Measurements from ENCODE around the gene CRABP1. TPM values are rescaled to one million over a fixed set of nuclear protein-coding genes. Genes with fewer than 3 reads are reported as not detected.

CRABP1 gene
- total and polyA plus RNA-seq, 4 donors, result not detected

DNA sequence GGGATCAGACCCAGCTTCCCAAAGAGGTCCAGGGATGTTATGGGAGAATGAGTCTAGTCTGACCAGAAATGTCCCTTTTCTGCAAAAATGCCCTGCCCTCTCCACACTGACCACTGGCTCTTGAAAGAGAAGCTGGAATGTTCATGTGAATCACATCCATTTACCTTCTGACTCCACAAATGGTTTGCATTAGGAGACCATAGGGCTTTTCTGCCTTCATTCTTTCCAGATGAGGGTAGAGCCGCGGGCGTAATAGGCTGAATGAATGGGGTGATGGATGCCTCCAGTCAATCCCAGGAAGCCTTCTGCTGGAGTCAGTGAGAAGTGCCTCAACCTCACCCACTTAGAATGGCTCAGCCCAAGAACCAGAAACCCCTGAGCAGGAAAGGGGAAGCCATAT lies 50.7 kb downstream of the CRABP1 start:
- DNase-seq (ENCODE audit: low spot score), result no peak
- WGBS, result 91% methylated on average over 3 of the region's 3 CpGs
- no peak overlapping the region for H3K9ac ChIP-seq (ENCODE audit: low read depth in 1 of 2, low read length in 2 of 2)
- H3K36me3 ChIP-seq (ENCODE audit: control insufficient read depth in 4 of 4, insufficient read depth in 3 of 4, low read depth in 1 of 4, low read length in 3 of 4), result no peaks in the 10 kb centered on the region
- H3K4me3 ChIP-seq (ENCODE audit: low read depth in 1 of 3, low read length in 3 of 3), result no peak overlapping the region
- no peaks in the 10 kb centered on the region for H3K9me3 ChIP-seq (ENCODE audit: control insufficient read depth in 4 of 4, low read length in 3 of 4)
- no peak overlapping the region for H3K27ac ChIP-seq (ENCODE audit: low read depth in 1 of 2, low read length in 2 of 2)
- H3K27me3 ChIP-seq (ENCODE audit: control insufficient read depth in 4 of 4, insufficient read depth in 4 of 4, low read length in 3 of 4), result no peaks in the 10 kb centered on the region
- no peaks in the 10 kb centered on the region for H3K4me1 ChIP-seq (ENCODE audit: control insufficient read depth in 4 of 4, insufficient read depth in 4 of 4, low read length in 3 of 4)
- TF ChIP-seq FOXA2 (IDR thresholded peaks at IDR 0.05), result no peak
- TF ChIP-seq YY1 (IDR thresholded peaks at IDR 0.05), result no peak
- TF ChIP-seq, protein P1, sequence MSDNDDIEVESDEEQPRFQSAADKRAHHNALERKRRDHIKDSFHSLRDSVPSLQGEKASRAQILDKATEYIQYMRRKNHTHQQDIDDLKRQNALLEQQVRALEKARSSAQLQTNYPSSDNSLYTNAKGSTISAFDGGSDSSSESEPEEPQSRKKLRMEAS (IDR thresholded peaks at IDR 0.05), result no peak
- TF ChIP-seq RXRA (IDR thresholded peaks at IDR 0.05), result no peak
- no peak for TF ChIP-seq NR2F2 (IDR thresholded peaks at IDR 0.05)
- TF ChIP-seq SP1 (IDR thresholded peaks at IDR 0.05), result no peak
- TF ChIP-seq JUND (IDR thresholded peaks at IDR 0.05), result no peak
- no peak for TF ChIP-seq RAD21 (IDR thresholded peaks at IDR 0.05)
- TF ChIP-seq, protein P2, sequence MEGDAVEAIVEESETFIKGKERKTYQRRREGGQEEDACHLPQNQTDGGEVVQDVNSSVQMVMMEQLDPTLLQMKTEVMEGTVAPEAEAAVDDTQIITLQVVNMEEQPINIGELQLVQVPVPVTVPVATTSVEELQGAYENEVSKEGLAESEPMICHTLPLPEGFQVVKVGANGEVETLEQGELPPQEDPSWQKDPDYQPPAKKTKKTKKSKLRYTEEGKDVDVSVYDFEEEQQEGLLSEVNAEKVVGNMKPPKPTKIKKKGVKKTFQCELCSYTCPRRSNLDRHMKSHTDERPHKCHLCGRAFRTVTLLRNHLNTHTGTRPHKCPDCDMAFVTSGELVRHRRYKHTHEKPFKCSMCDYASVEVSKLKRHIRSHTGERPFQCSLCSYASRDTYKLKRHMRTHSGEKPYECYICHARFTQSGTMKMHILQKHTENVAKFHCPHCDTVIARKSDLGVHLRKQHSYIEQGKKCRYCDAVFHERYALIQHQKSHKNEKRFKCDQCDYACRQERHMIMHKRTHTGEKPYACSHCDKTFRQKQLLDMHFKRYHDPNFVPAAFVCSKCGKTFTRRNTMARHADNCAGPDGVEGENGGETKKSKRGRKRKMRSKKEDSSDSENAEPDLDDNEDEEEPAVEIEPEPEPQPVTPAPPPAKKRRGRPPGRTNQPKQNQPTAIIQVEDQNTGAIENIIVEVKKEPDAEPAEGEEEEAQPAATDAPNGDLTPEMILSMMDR (IDR thresholded peaks at IDR 0.05; ENCODE audit: low read depth, low read length, missing input control), result no peak
- no peak for TF ChIP-seq EGR1 (IDR thresholded peaks at IDR 0.05; ENCODE audit: low read depth in 2 of 2)
- TF ChIP-seq, protein P3, sequence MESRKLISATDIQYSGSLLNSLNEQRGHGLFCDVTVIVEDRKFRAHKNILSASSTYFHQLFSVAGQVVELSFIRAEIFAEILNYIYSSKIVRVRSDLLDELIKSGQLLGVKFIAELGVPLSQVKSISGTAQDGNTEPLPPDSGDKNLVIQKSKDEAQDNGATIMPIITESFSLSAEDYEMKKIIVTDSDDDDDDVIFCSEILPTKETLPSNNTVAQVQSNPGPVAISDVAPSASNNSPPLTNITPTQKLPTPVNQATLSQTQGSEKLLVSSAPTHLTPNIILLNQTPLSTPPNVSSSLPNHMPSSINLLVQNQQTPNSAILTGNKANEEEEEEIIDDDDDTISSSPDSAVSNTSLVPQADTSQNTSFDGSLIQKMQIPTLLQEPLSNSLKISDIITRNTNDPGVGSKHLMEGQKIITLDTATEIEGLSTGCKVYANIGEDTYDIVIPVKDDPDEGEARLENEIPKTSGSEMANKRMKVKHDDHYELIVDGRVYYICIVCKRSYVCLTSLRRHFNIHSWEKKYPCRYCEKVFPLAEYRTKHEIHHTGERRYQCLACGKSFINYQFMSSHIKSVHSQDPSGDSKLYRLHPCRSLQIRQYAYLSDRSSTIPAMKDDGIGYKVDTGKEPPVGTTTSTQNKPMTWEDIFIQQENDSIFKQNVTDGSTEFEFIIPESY (IDR thresholded peaks at IDR 0.05), result no peak
- no peak for TF ChIP-seq FOXA1 (IDR thresholded peaks at IDR 0.05)

DNA sequence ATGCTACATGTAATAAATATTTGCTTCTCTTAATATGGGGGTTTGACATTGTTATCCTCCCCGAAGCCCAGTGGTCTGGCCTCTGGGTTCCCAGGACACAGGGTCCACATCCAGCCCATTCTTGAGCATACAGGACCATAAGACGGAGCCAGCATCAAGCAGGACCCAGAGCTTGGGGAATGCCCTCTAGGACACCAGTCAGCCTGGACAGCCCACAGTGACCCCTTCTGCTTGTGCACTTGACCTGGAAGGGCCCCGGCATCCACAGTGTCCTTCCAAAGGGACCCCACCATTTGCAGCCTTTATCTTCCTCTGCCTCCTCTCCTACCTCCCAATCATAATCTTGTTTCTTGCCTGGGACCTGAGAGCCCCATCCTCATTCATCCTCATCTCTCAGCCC lies 51.6 kb downstream of the CRABP1 start:
- H3K36me3 ChIP-seq (ENCODE audit: control insufficient read depth in 4 of 4, insufficient read depth in 3 of 4, low read depth in 1 of 4, low read length in 3 of 4), result no peaks in the 10 kb centered on the region
- H3K4me3 ChIP-seq (ENCODE audit: low read depth in 1 of 3, low read length in 3 of 3), result no peak overlapping the region
- no peaks in the 10 kb centered on the region for H3K27me3 ChIP-seq (ENCODE audit: control insufficient read depth in 4 of 4, insufficient read depth in 4 of 4, low read length in 3 of 4)
- no peaks in the 10 kb centered on the region for H3K9me3 ChIP-seq (ENCODE audit: control insufficient read depth in 4 of 4, low read length in 3 of 4)
- H3K9ac ChIP-seq (ENCODE audit: low read depth in 1 of 2, low read length in 2 of 2), result no peak overlapping the region
- WGBS, result 95% methylated on average over 3 of the region's 3 CpGs
- no peak overlapping the region for H3K27ac ChIP-seq (ENCODE audit: low read depth in 1 of 2, low read length in 2 of 2)
- no peak for DNase-seq (ENCODE audit: low spot score)
- H3K4me1 ChIP-seq (ENCODE audit: control insufficient read depth in 4 of 4, insufficient read depth in 4 of 4, low read length in 3 of 4), result peaks cover 0 to 4% (median 2%) of the 10 kb centered on the region in 4 donors
- no peak for TF ChIP-seq YY1 (IDR thresholded peaks at IDR 0.05)
- TF ChIP-seq, protein P1 (IDR thresholded peaks at IDR 0.05), result no peak
- TF ChIP-seq, protein P3 (IDR thresholded peaks at IDR 0.05), result no peak
- TF ChIP-seq, protein P4, sequence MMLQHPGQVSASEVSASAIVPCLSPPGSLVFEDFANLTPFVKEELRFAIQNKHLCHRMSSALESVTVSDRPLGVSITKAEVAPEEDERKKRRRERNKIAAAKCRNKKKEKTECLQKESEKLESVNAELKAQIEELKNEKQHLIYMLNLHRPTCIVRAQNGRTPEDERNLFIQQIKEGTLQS (IDR thresholded peaks at IDR 0.05), result no peak
- no peak for TF ChIP-seq TAF1 (conservative IDR thresholded peaks at IDR 0.05)
- no peak for TF ChIP-seq RXRA (IDR thresholded peaks at IDR 0.05)
- TF ChIP-seq EGR1 (IDR thresholded peaks at IDR 0.05; ENCODE audit: low read depth in 2 of 2), result no peak
- TF ChIP-seq, protein P2 (IDR thresholded peaks at IDR 0.05; ENCODE audit: low read depth, low read length, missing input control), result no peak
- no peak for TF ChIP-seq HNF4G (IDR thresholded peaks at IDR 0.05)
